Measurements from ENCODE around the gene CD2BP2. TPM values are rescaled to one million over a fixed set of nuclear protein-coding genes. Genes with fewer than 3 reads are reported as not detected.

Gene CD2BP2
- total and polyA plus RNA-seq, 4 donors: 10.0 to 15.4 (median 11.7) TPM

DNA sequence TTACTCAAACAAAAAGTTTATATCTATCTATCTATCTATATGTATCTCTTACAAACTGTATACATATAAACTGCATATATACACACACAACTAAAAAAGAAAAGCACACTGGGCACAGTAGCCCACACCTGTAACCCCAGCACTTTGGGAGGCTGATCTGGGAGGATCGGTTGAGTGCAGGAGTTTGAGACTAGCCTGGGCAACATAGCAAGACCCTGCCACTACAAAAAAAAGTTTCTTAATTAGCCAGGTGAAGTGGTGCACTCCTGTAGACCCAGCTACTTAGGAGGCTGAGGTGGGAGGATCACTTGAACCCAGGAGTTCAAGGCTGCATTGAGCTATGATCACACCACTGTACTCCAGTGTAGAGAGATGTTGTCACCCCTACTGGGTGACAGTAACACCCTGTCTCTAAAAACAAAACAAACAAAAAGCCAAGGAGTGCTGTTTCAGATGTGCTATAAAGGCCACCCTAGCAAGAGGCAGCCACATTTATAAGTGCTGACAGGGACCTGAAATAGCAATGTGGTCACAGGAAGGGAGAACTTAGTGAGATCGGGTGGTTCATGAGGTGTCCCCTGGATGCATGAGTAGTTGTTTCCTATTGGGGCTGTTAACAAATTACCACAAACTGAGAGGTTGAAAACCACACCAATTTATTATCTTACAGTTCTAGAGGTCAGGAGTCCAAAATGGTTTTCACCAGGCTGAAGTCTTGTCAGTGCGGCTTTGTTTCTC lies 4.8 kb downstream of the CD2BP2 start:
- TF ChIP-seq, protein P1, sequence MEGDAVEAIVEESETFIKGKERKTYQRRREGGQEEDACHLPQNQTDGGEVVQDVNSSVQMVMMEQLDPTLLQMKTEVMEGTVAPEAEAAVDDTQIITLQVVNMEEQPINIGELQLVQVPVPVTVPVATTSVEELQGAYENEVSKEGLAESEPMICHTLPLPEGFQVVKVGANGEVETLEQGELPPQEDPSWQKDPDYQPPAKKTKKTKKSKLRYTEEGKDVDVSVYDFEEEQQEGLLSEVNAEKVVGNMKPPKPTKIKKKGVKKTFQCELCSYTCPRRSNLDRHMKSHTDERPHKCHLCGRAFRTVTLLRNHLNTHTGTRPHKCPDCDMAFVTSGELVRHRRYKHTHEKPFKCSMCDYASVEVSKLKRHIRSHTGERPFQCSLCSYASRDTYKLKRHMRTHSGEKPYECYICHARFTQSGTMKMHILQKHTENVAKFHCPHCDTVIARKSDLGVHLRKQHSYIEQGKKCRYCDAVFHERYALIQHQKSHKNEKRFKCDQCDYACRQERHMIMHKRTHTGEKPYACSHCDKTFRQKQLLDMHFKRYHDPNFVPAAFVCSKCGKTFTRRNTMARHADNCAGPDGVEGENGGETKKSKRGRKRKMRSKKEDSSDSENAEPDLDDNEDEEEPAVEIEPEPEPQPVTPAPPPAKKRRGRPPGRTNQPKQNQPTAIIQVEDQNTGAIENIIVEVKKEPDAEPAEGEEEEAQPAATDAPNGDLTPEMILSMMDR (IDR thresholded peaks at IDR 0.05; ENCODE audit: low read depth, low read length, missing input control): no peak
- TF ChIP-seq RAD21 (IDR thresholded peaks at IDR 0.05): no peak
- TF ChIP-seq HNF4G (IDR thresholded peaks at IDR 0.05): no peak
- no peak for TF ChIP-seq FOXA1 (IDR thresholded peaks at IDR 0.05)
- no peak for TF ChIP-seq FOXA2 (IDR thresholded peaks at IDR 0.05)
- TF ChIP-seq GABPA (IDR thresholded peaks at IDR 0.05 in 1 of 2, conservative IDR thresholded peaks at IDR 0.05 in 1 of 2): no peak
- TF ChIP-seq RXRA (IDR thresholded peaks at IDR 0.05): no peak
- no peak for TF ChIP-seq HNF4A (conservative IDR thresholded peaks at IDR 0.05)
- WGBS: 83% methylated on average over 3 of the region's 3 CpGs
- H3K9ac ChIP-seq (ENCODE audit: low read depth in 1 of 2, low read length in 2 of 2): no peak overlapping the region
- H3K4me1 ChIP-seq (ENCODE audit: control insufficient read depth in 4 of 4, insufficient read depth in 4 of 4, low read length in 3 of 4): peaks cover 8 to 38% (median 30%) of the 10 kb centered on the region in 4 donors
- H3K27ac ChIP-seq (ENCODE audit: low read depth in 1 of 2, low read length in 2 of 2): no peak overlapping the region
- no peaks in the 10 kb centered on the region for H3K27me3 ChIP-seq (ENCODE audit: control insufficient read depth in 4 of 4, insufficient read depth in 4 of 4, low read length in 3 of 4)
- no peak overlapping the region for H3K4me3 ChIP-seq (ENCODE audit: low read depth in 1 of 3, low read length in 3 of 3)
- DNase-seq (ENCODE audit: low spot score): no peak
- no peaks in the 10 kb centered on the region for H3K9me3 ChIP-seq (ENCODE audit: control insufficient read depth in 4 of 4, low read length in 3 of 4)
- H3K36me3 ChIP-seq (ENCODE audit: control insufficient read depth in 4 of 4, insufficient read depth in 3 of 4, low read depth in 1 of 4, low read length in 3 of 4): peaks cover 0 to 16% (median 14%) of the 10 kb centered on the region in 4 donors

DNA sequence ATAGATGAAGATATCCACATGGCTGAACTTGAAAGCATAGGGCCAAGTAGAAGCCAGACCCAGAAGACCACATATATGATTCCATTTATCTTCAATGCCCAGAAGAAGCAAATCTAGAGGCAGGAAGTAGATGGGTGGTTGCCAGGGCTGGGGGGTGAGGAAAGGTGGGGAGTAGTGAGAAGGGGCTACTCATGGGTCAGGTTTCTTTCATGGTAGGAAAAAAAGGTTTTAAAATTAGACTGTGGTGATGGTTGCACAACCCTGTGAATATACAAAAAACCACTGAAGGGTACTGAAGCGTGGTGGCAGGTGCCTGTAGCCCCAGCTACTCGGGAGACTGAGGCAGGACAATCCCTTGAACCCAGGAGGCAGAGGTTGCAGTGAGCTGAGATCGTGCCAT lies 5.4 kb downstream of the CD2BP2 start:
- H3K36me3 ChIP-seq (ENCODE audit: control insufficient read depth in 4 of 4, insufficient read depth in 3 of 4, low read depth in 1 of 4, low read length in 3 of 4): peaks cover 4 to 16% (median 15%) of the 10 kb centered on the region in 4 donors
- H3K9me3 ChIP-seq (ENCODE audit: control insufficient read depth in 4 of 4, low read length in 3 of 4): no peaks in the 10 kb centered on the region
- peaks cover 8 to 38% (median 30%) of the 10 kb centered on the region in 4 donors for H3K4me1 ChIP-seq (ENCODE audit: control insufficient read depth in 4 of 4, insufficient read depth in 4 of 4, low read length in 3 of 4)
- TF ChIP-seq FOXA2 (IDR thresholded peaks at IDR 0.05): no peak
- TF ChIP-seq, protein P2, sequence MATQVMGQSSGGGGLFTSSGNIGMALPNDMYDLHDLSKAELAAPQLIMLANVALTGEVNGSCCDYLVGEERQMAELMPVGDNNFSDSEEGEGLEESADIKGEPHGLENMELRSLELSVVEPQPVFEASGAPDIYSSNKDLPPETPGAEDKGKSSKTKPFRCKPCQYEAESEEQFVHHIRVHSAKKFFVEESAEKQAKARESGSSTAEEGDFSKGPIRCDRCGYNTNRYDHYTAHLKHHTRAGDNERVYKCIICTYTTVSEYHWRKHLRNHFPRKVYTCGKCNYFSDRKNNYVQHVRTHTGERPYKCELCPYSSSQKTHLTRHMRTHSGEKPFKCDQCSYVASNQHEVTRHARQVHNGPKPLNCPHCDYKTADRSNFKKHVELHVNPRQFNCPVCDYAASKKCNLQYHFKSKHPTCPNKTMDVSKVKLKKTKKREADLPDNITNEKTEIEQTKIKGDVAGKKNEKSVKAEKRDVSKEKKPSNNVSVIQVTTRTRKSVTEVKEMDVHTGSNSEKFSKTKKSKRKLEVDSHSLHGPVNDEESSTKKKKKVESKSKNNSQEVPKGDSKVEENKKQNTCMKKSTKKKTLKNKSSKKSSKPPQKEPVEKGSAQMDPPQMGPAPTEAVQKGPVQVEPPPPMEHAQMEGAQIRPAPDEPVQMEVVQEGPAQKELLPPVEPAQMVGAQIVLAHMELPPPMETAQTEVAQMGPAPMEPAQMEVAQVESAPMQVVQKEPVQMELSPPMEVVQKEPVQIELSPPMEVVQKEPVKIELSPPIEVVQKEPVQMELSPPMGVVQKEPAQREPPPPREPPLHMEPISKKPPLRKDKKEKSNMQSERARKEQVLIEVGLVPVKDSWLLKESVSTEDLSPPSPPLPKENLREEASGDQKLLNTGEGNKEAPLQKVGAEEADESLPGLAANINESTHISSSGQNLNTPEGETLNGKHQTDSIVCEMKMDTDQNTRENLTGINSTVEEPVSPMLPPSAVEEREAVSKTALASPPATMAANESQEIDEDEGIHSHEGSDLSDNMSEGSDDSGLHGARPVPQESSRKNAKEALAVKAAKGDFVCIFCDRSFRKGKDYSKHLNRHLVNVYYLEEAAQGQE (IDR thresholded peaks at IDR 0.05): no peak
- no peak for TF ChIP-seq FOXA1 (IDR thresholded peaks at IDR 0.05)
- TF ChIP-seq TAF1 (conservative IDR thresholded peaks at IDR 0.05): no peak
- TF ChIP-seq, protein P3, sequence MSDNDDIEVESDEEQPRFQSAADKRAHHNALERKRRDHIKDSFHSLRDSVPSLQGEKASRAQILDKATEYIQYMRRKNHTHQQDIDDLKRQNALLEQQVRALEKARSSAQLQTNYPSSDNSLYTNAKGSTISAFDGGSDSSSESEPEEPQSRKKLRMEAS (IDR thresholded peaks at IDR 0.05): no peak
- TF ChIP-seq RAD21 (IDR thresholded peaks at IDR 0.05): no peak
- no peak for TF ChIP-seq JUND (IDR thresholded peaks at IDR 0.05)
- TF ChIP-seq, protein P4, sequence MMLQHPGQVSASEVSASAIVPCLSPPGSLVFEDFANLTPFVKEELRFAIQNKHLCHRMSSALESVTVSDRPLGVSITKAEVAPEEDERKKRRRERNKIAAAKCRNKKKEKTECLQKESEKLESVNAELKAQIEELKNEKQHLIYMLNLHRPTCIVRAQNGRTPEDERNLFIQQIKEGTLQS (IDR thresholded peaks at IDR 0.05): no peak
- no peak for TF ChIP-seq GABPA (IDR thresholded peaks at IDR 0.05 in 1 of 2, conservative IDR thresholded peaks at IDR 0.05 in 1 of 2)
- TF ChIP-seq NR2F2 (IDR thresholded peaks at IDR 0.05): no peak
- TF ChIP-seq, protein P1 (IDR thresholded peaks at IDR 0.05; ENCODE audit: low read depth, low read length, missing input control): no peak
- TF ChIP-seq SP1 (IDR thresholded peaks at IDR 0.05): no peak
- no peak for TF ChIP-seq RXRA (IDR thresholded peaks at IDR 0.05)
- no peaks in the 10 kb centered on the region for H3K27me3 ChIP-seq (ENCODE audit: control insufficient read depth in 4 of 4, insufficient read depth in 4 of 4, low read length in 3 of 4)
- H3K27ac ChIP-seq (ENCODE audit: low read depth in 1 of 2, low read length in 2 of 2): no peak overlapping the region
- no peak for DNase-seq (ENCODE audit: low spot score)
- WGBS: 86% methylated on average over 3 of the region's 3 CpGs
- no peak overlapping the region for H3K9ac ChIP-seq (ENCODE audit: low read depth in 1 of 2, low read length in 2 of 2)
- H3K4me3 ChIP-seq (ENCODE audit: low read depth in 1 of 3, low read length in 3 of 3): no peak overlapping the region

Measured in liver (tissue), 9 donors.